DLD1 (cell line): ENCODE results near the gene PYY.
"Not testable (repeated sequence)": the region's sequence is repeated elsewhere in the genome, so short reads cannot be mapped to it uniquely, and the experiment has no call there.

Source experiments
- in situ Hi-C: cut with HindIII; loops from 2 replicates; pipeline ENCODE4 v1.10.0; 2017; ENCODE audit warnings: low sequenced_read_pairs

Gene PYY

DNA sequence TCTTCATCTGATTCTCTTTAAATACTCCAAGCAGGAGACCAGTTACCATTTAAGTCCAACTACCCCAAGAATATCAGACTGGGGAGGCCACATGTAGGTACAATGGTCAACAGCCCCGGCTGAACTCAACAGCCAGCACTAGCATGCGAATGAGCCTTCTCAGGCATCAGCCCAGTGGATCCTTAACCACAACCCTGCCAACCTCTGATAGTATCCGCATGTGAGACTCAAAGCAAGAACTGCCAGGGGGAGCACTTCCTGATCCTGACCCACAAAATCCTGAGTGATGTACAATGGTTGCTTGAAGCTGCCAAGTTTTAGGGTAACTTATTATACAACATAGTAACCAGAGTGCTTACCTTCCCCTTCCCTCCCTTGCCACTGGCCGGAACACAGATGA, 4.0 kb downstream of the PYY start:
- in situ Hi-C loops = no loop called here

DNA sequence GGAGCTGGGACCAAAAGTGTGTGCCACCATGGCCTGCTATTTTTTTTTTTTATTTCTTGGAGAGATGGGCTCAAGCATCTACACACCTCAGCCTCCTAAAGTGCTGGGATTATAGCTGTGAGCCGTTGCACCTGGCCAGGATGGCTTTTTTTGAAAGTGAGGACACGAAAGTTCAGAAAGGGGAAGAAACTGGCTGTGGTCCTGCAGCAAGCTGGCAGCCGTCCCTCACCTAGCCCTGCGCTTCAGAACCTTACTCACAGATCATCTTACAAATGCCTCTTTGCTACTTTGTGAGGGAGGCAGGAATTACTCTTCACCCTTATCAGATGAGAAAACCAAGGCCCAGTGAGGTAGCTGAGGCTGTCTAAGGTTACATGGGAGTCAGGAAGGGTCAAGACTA, 7.0 kb downstream of the PYY start:
- in situ Hi-C loops = no loop called here

- in situ Hi-C loops = no loop called here
Measured at GRCh38 chr17:43945074-43945829, 8.5 kb downstream of the PYY start.

- in situ Hi-C loops = no loop called here
Measured at GRCh38 chr17:43942051-43942685, 11.6 kb downstream of the PYY start, which contains the start of gene PPY. PPY (minus strand) TSS chr17:43942476; CDS start chr17:43941654, 822 bp downstream.

DNA sequence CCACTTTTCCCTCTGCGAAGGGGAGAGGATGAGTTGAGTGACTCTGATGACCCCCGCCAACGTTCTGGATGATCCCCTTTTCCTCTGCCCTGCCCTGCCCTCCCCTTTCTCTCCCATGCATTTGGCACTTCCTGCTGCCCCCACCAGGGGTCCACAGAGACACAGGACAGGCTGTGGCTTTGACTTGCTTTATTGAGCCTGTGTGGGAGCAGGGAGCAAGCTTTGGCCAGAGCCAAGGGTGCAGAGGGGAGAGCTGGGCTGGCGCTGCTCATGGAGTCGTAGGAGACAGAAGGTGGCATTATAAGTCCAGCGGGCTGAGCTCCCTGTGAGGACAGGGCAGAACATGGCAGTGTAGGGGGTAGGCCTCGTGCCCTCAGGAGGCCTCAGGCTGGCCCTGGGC, 13.1 kb downstream of the PYY start:
- in situ Hi-C loops = no loop called here

GRCh38 chr17:43939886-43940285, 13.9 kb downstream of the PYY start:
- in situ Hi-C loops = no loop called here

- in situ Hi-C loops = not testable (repeated sequence)
Measured at GRCh38 chr17:43939452-43939851, 14.3 kb downstream of the PYY start.

DNA sequence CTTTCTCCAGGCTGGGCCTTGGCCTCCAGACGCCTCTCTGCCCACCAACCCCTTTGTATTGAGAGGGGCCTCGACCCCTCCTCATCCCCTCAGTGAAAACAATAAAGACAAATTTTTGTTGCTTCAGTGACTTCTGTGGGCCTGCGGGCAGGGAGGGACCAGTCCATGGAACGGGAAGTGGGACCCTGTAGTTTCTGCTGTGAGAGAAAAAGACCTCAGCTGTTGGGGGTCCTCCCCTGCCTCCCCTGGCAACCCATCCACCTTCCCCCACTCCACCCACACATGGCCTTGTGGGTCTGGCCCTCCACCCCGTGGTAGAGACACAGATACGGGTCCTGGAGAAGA, 14.9 kb downstream of the PYY start:
- in situ Hi-C loops = no loop called here

GRCh38 chr17:43936434-43936833, 17.3 kb downstream of the PYY start:
- in situ Hi-C loops = no loop called here

DNA sequence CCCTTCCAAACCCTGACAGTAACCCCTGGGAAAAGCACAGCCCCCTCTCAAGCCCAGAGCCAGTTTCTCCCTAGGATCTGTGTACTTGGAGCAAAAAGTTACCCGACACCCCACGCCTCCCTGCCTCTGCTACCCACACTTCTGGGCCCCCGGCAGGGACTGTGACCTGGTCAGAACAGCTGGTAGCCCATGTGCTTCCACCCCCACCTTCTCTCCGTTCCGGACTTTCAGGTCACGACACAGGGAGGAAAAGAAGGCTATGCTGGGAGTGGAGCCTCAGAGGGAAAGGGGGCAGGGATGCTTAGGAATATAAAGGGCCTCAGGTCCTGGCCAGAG, 17.8 kb downstream of the PYY start:
- in situ Hi-C loops = no loop called here

DNA sequence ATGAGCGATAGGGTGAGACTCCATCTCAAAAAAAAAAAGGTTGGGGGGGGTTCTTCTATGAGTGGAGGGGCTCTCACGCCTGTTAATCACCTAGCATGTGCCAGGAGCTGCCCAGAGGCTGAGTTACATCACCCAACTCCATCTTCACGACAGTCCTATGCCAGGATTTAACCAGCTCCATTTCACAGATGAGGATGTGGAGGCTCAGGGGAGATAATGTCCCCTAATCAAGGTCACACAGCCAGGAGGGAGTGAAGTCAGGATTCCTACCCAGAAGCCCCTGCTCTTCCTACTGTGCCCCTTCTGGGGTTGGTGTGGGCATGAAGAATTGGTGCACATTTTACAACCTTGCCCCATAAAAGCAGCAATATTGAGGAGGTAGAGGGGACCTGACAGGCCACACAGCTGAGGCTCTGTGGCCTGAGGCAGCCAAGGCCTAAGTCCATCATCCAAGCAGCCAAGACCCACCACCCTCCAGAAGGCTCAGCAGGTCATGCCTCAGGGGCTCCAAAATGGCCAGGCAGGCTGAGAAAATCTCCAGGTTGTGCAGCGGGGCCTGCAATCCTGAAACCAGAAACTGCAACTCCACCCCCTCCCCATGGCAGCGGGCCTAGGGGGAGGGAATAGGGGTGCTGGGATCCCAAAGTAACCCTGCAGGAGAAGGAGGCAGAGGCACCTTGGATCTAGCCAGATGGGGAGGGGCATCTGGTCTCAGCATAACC, 18.4 kb downstream of the PYY start:
- in situ Hi-C loops = no loop called here

- in situ Hi-C loops = no loop called here
Measured at GRCh38 chr17:43932923-43933322, 20.8 kb downstream of the PYY start.

GRCh38 chr17:43932357-43932756, 21.4 kb downstream of the PYY start:
- in situ Hi-C loops = no loop called here

DNA sequence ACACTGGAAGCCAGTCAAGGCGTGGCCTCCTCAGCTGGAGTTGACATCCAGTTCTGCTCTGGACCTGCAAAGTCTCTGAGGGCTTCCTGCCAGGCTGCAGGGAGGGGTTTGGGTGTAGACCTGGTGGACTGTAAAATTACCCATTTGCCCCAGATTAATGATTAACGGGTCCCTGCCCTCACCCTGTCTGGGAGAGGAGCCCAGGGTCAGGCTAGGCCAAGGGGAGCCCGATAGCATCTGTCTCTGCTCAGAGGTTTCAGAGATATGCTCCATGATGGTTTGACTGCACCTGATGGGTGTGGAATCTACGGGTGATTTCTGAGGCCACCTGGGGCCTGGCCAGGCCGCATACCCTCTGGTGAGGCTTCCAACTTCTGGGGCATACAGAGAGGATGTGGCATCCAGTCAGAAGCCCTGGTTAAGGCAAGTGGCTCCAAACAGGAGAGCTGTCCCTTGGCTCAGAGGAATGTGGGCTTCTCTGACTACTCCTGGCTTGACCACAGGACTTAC, 22.6 kb downstream of the PYY start:
- in situ Hi-C loops = no loop called here

DNA sequence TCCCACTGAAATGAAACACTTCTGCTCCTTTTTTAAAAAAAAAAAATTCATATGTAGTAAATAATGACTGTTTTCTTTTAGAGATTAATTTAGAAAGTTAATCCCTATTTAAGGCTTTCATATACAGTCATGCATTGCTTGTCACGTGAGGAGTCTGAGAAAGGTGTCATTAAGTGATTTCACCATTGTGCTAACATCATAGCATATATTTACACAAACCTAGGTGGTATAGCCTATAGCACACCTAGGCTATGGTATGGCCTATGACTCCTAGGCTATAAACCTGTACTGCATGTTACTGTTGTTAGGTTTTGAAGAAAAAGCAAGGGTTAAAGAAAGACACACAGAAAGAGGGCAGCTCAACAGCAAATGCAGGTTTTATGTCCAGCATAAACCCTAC, 25.1 kb downstream of the PYY start:
- in situ Hi-C loops = no loop called here

- in situ Hi-C loops = not testable (repeated sequence)
Measured at GRCh38 chr17:43927929-43928328, 25.8 kb downstream of the PYY start.

DNA sequence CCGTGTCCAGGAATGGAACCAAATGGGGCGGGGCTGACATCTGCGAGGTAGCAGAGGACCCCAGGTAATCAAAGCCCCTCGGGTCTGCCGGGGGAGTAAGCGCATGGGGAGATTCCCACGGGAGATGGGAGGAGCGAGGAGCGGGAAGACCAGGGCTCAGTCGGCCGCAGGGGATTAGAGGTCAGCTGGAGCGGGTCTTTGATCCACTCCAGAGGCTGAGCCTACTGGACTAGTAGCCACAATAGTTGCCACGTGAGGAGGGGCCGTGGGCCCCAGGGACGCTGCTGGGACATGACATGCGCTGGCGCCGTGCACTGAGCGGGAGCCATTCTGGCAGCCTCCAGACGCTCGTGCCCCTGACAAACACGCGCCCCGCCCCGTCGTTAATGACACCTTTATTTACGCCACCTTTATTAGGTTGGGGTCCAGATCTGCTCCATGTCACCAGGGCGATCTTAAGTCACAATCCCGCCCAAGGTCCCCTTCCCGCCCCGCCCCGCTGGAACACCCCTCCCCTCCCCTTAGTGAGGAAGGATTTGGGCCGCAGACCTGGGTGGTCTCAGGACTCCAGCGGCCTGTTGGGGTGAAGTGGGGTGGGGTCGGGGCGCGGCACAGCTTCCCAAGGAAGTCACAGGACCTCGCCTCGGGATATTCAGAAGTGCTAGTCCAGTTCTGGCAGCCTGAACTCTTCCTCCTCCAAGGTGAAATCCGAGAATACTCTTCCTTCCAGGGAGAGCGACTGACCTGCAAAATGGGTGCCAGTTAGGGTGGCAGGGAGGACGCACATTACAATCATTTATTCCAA, 26.5 kb downstream of the PYY start:
- in situ Hi-C loops = no loop called here

DNA sequence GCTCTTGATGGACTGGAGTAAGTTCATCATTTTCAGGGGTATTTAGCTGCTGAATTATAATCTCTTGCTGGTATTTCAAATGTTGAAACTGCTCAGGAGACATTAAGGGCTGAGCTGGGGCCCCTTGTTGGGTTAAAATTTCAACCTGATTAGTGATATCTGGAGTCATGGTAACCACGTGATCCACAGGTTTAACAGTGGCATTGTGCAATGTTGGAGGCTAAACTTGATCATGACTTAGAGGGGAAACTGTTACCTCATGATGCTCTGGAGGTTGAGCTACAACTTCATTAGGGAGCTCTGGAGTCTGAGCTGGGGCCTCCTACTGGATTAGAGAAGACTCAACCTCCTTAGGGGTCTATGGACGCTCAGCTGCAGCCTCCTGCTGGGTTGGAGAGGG, 29.2 kb downstream of the PYY start:
- in situ Hi-C loops = no loop called here

GRCh38 chr17:43920500-43921095, 33.1 kb downstream of the PYY start:
- in situ Hi-C loops = no loop called here

- in situ Hi-C loops = no loop called here
Measured at GRCh38 chr17:43918026-43918389, 35.7 kb downstream of the PYY start.
